HepG2 (cell line): Measurements from ENCODE around the gene VCP. TPM values are rescaled to one million over a fixed set of nuclear protein-coding genes. Genes with fewer than 3 reads are reported as not detected.

Experiments used
- ESRRA ChIP-seq: sonication (generic); formaldehyde crosslinking; IDR thresholded peaks from 2 replicates; pipeline ENCODE4 v1.5.1; 2020; ENCODE audit warnings: mild to moderate bottlenecking, low read depth, missing genetic modification reagents
- FOXM1 ChIP-seq: sonication (generic); formaldehyde crosslinking; IDR thresholded peaks from 2 replicates; pipeline ENCODE4 v1.5.0; 2020; ENCODE audit warnings: missing genetic modification reagents
- MNT ChIP-seq: fragments of 450-650 bp; IDR thresholded peaks from 2 replicates; pipeline ENCODE4 v1.6.1; 2016
- SCMH1 ChIP-seq: sonication (generic); formaldehyde crosslinking; IDR thresholded peaks from 2 replicates; pipeline ENCODE4 v1.9.0; 2021; ENCODE audit warnings: missing genetic modification reagents, mild to moderate bottlenecking, borderline replicate concordance
- SMARCC2 ChIP-seq: fragments of 450-650 bp; IDR thresholded peaks from 2 replicates; pipeline ENCODE4 v1.6.1; 2017; ENCODE audit warnings: antibody characterized with exemption, mild to moderate bottlenecking
- SMC3 ChIP-seq: IDR thresholded peaks from 2 replicates; pipeline ENCODE4 v1.6.1; 2011; ENCODE audit warnings: low read length, improper control_type of control experiment
- ZKSCAN5 ChIP-seq: sonication (generic); formaldehyde crosslinking; IDR thresholded peaks from 2 replicates; pipeline ENCODE4 v1.5.1; 2020; ENCODE audit warnings: mild to moderate bottlenecking, missing genetic modification reagents
- ZNF737 ChIP-seq: sonication (generic); formaldehyde crosslinking; IDR thresholded peaks from 2 replicates; pipeline ENCODE4 v1.5.0; 2020; ENCODE audit warnings: missing genetic modification reagents, mild to moderate bottlenecking, borderline replicate concordance
- ZNF747 ChIP-seq: sonication (generic); formaldehyde crosslinking; IDR thresholded peaks from 2 replicates; pipeline ENCODE4 v1.8.1; 2023; ENCODE audit warnings: missing genetic modification reagents, mild to moderate bottlenecking, borderline replicate concordance
- ZNF773 ChIP-seq: sonication (generic); formaldehyde crosslinking; IDR thresholded peaks from 2 replicates; pipeline ENCODE4 v1.4.0; 2020; ENCODE audit warnings: missing genetic modification reagents, borderline replicate concordance
- polyA plus RNA-seq, 8 experiments: library from polyadenylated mRNA; depleted of rRNA in 3 of 8; stranded (reverse) in 7 of 8; unstranded in 1 of 8; fragments of >200 nt; fragmentation: Illumina TruSeq in 4 of 8; extraction: Trizol in 4 of 8; gene quantifications; 2 replicates each; pipeline versions ENCODE4 v1.2.1 to v1.2.3, GENCODE V29; 2011 to 2016; ENCODE audit warnings: low read depth in 4 of 8, missing spikeins in 1 of 8, mixed read lengths in 1 of 8; ENCODE audit not compliant: insufficient read depth in 1 of 8
- total RNA-seq, 5 experiments: library from RNA; depleted of rRNA; stranded (reverse); fragments of >200 nt; fragmentation: Illumina TruSeq; extraction: Trizol; gene quantifications; 2 replicates each; pipeline ENCODE4 v1.2.3, GENCODE V29; 2016; ENCODE audit warnings: low read depth in 1 of 5
- TF ChIP-seq, protein P1 (sequence below), 2 experiments: fragments of 450-650 bp in 1 of 2; sonication (generic) in 1 of 2; formaldehyde crosslinking in 1 of 2; IDR thresholded peaks; 2 replicates each; pipeline versions ENCODE4 v1.6.1 to v1.8.0; 2016 to 2022; ENCODE audit warnings: antibody characterized with exemption in 1 of 2, mild to moderate bottlenecking in 1 of 2, missing genetic modification reagents in 1 of 2
- TF ChIP-seq, protein P2 (sequence below): sonication (generic); formaldehyde crosslinking; IDR thresholded peaks from 2 replicates; pipeline ENCODE4 v1.4.0; 2020; ENCODE audit warnings: missing genetic modification reagents, borderline replicate concordance

Gene VCP
- total and polyA plus RNA-seq, 2 of the 13 experiments (the other 11 are each of a cell fraction or from before 2014, with no cell fraction given), result 143 to 391 TPM

DNA sequence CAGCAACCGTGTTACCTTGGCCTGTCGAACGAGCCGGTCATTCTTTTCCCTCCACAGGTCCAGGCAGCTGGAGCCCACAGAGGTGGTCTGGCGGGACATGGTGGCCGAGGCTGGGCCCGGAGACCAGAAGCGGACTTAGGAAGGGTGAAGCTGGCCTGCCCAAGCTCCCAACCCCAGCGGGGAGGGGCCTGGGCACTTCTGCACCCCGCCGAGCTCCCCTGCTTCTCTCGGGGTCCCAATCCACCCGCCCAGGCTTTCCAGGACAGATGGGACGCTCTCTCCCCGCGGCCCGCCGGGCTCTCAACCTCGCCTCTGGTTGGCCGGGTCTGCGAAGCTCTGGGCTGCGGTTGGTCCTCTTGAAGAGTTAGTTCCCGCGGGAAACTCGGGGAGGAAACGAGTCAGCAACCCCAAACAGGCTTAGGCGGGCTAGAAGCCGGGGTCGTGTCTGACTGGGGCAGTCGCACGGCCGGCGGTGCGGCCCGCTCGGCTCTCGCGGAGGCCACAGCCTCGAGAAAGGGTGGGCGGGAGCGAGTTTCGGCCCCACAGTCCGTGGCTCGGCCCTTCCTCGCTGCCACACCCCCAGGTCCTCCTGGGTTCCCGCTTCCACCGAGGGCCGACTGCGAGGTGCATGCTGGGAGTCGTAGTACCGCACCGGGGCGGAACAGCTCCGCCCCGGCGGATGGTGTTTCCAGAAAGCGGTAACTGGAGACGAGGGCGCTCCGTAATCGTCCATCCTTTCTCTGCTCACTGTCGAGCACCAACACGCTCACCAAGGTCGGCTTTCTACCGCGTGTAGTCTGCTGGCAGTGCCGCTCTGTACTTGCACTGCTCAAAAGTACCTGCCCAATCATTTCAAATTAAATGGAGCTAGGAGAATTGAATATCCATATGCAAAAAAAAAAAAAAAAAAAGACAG is 7.3 kb upstream of the VCP start, which contains the start of gene FANCG (continued):
- 0 out of 2 replicates have a peak, but pooled peaks have one; percentile 6 for TF ChIP-seq ZNF737 (CRISPR knock-in tag)
- no peak for TF ChIP-seq ZKSCAN5 (CRISPR knock-in tag)
- TF ChIP-seq ZNF747, result peak; percentile 32
- TF ChIP-seq, protein P1, sequence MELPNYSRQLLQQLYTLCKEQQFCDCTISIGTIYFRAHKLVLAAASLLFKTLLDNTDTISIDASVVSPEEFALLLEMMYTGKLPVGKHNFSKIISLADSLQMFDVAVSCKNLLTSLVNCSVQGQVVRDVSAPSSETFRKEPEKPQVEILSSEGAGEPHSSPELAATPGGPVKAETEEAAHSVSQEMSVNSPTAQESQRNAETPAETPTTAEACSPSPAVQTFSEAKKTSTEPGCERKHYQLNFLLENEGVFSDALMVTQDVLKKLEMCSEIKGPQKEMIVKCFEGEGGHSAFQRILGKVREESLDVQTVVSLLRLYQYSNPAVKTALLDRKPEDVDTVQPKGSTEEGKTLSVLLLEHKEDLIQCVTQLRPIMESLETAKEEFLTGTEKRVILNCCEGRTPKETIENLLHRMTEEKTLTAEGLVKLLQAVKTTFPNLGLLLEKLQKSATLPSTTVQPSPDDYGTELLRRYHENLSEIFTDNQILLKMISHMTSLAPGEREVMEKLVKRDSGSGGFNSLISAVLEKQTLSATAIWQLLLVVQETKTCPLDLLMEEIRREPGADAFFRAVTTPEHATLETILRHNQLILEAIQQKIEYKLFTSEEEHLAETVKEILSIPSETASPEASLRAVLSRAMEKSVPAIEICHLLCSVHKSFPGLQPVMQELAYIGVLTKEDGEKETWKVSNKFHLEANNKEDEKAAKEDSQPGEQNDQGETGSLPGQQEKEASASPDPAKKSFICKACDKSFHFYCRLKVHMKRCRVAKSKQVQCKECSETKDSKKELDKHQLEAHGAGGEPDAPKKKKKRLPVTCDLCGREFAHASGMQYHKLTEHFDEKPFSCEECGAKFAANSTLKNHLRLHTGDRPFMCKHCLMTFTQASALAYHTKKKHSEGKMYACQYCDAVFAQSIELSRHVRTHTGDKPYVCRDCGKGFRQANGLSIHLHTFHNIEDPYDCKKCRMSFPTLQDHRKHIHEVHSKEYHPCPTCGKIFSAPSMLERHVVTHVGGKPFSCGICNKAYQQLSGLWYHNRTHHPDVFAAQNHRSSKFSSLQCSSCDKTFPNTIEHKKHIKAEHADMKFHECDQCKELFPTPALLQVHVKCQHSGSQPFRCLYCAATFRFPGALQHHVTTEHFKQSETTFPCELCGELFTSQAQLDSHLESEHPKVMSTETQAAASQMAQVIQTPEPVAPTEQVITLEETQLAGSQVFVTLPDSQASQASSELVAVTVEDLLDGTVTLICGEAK (IDR thresholded peaks at IDR 0.05), result no peak
- TF ChIP-seq, protein P1 (CRISPR knock-in tag; IDR thresholded peaks at IDR 0.05), result no peak; the same call in 1 of the 2 replicates
- no peak for TF ChIP-seq SCMH1 (CRISPR knock-in tag)
- no peak for TF ChIP-seq FOXM1 (CRISPR knock-in tag)
- TF ChIP-seq, protein P2, sequence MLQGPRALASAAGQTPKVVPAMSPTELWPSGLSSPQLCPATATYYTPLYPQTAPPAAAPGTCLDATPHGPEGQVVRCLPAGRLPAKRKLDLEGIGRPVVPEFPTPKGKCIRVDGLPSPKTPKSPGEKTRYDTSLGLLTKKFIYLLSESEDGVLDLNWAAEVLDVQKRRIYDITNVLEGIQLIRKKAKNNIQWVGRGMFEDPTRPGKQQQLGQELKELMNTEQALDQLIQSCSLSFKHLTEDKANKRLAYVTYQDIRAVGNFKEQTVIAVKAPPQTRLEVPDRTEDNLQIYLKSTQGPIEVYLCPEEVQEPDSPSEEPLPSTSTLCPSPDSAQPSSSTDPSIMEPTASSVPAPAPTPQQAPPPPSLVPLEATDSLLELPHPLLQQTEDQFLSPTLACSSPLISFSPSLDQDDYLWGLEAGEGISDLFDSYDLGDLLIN, result no peak
- TF ChIP-seq SMARCC2, result no peak
- TF ChIP-seq ZNF773, result no peak
- peak; percentile 36 for TF ChIP-seq MNT
- TF ChIP-seq ESRRA (CRISPR knock-in tag), result peak; percentile 57; the same call in 1 of the 2 replicates
- TF ChIP-seq SMC3, result no peak
